Fibroblast of the aortic adventitia (primary cell): ENCODE results near the gene PGF. TPM values are rescaled to one million over a fixed set of nuclear protein-coding genes. Genes with fewer than 3 reads are reported as not detected.

ENCODE experiments used
- DNase-seq: peaks from one replicate; pipeline ENCODE4 v3.0.0-alpha.2; 2010; ENCODE audit warnings: low read depth
- H3K4me3 ChIP-seq: 2 replicates; pipeline ENCODE4 v1.5.1; 2011; ENCODE audit warnings: low read depth, mild to moderate bottlenecking, control low read depth, low read length, moderate library complexity
- CTCF ChIP-seq: IDR thresholded peaks from 2 replicates; pipeline ENCODE4 v1.5.1; 2011; ENCODE audit warnings: mild to moderate bottlenecking, low read length, control low read depth, inconsistent platforms; ENCODE audit not compliant: insufficient read depth
- total RNA-seq: library from RNA; depleted of rRNA; stranded (reverse); fragments of >200 nt; gene quantifications from 2 replicates; pipeline ENCODE4 v1.2.3, GENCODE V29; 2012; ENCODE audit warnings: low replicate concordance

PGF gene
- total RNA-seq, 1 donor = 0.36 TPM

- no peak for DNase-seq
- no peak overlapping the region for H3K4me3 ChIP-seq
- no peak for TF ChIP-seq CTCF
These were observed 43.3 kb downstream of the PGF start for GRCh38 chr14:74912111-74912510.

- TF ChIP-seq CTCF = no peak
- H3K4me3 ChIP-seq = no peak overlapping the region
These were observed 43.7 kb downstream of the PGF start for GRCh38 chr14:74911704-74912103.

GRCh38 chr14:74911221-74911620 lies 44.2 kb downstream of the PGF start:
- no peak for TF ChIP-seq CTCF
- no peak overlapping the region for H3K4me3 ChIP-seq
- no peak for DNase-seq

More at GRCh38 chr14:74911704-74912103, 43.7 kb downstream of the PGF start:
- no peak for DNase-seq

GRCh38 chr14:74910556-74910955 lies 44.8 kb downstream of the PGF start:
- no peak for DNase-seq
- TF ChIP-seq CTCF = no peak
- H3K4me3 ChIP-seq = no peak overlapping the region

GRCh38 chr14:74909911-74910310 lies 45.5 kb downstream of the PGF start:
- no peak for TF ChIP-seq CTCF
- H3K4me3 ChIP-seq = no peak overlapping the region
- no peak for DNase-seq

GRCh38 chr14:74909501-74909900 lies 45.9 kb downstream of the PGF start:
- no peak overlapping the region for H3K4me3 ChIP-seq
- DNase-seq = no peak
- TF ChIP-seq CTCF = no peak

DNA sequence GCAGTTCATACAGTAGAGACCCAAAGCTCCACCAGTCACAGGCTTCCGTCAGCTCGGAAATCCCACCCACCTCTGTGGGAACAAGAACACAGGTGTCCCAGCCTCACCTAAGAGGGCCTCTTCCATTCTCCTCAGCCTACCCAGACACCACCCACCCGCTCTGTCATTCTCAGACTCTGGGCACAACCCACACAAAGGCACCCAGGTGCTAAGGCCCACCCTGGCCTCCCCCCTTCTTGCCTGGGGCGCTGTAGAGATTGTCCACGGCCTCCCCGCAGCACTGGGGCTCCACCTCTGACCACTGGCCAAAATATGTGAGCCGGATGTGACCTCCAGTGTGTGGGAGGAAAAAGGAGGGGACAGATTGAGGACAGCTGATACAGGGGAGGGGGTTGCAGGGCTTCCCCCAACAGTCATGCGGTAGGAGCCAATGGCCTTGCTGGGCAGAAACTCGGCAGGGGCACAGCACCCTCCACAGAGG lies 46.5 kb downstream of the PGF start:
- H3K4me3 ChIP-seq = no peak overlapping the region
- no peak for TF ChIP-seq CTCF
- no peak for DNase-seq
